Measurements from ENCODE around the gene AFAP1. TPM values are rescaled to one million over a fixed set of nuclear protein-coding genes. Genes with fewer than 3 reads are reported as not detected.
A peak's percentile ranks its signal among the peaks of the same experiment; 100 is the strongest.

AFAP1 gene
- total RNA-seq, 1 experiment from 2014 or later: 11.3 TPM

GRCh38 chr4:7831858-7832730, 107.6 kb downstream of the AFAP1 start:
- Histone ChIP-seq H3K4me3 (ENCODE audit: insufficient read depth, low read depth, low read length) (no peak overlapping the region), H3K27me3 (ENCODE audit: control insufficient read depth, insufficient read depth, low read length) (no peaks in the 10 kb centered on the region), H3K36me3 (replicated peaks; ENCODE audit: control insufficient read depth, insufficient read depth, low read length) (no peaks in the 10 kb centered on the region)
- no peak for DNase-seq

GRCh38 chr4:7831330-7831729, 108.3 kb downstream of the AFAP1 start:
- DNase-seq: no peak
- Histone ChIP-seq H3K36me3 (replicated peaks; ENCODE audit: control insufficient read depth, insufficient read depth, low read length) (no peaks in the 10 kb centered on the region), H3K4me3 (ENCODE audit: insufficient read depth, low read depth, low read length) (no peak overlapping the region), H3K27me3 (ENCODE audit: control insufficient read depth, insufficient read depth, low read length) (no peaks in the 10 kb centered on the region)

- no peaks in the 10 kb centered on the region for H3K36me3 ChIP-seq (replicated peaks; ENCODE audit: control insufficient read depth, insufficient read depth, low read length)
- H3K27me3 ChIP-seq (ENCODE audit: control insufficient read depth, insufficient read depth, low read length): no peaks in the 10 kb centered on the region
- no peak for DNase-seq
- no peak overlapping the region for H3K4me3 ChIP-seq (ENCODE audit: insufficient read depth, low read depth, low read length)
Observed at GRCh38 chr4:7830747-7831146, 108.9 kb downstream of the AFAP1 start.

- Histone ChIP-seq H3K27me3 (ENCODE audit: control insufficient read depth, insufficient read depth, low read length) (no peaks in the 10 kb centered on the region), H3K36me3 (replicated peaks; ENCODE audit: control insufficient read depth, insufficient read depth, low read length) (no peaks in the 10 kb centered on the region), H3K4me3 (ENCODE audit: insufficient read depth, low read depth, low read length) (no peak overlapping the region)
- no peak for DNase-seq
Observed at GRCh38 chr4:7829652-7830580, 109.7 kb downstream of the AFAP1 start.

GRCh38 chr4:7828793-7829301, 110.8 kb downstream of the AFAP1 start:
- no peak overlapping the region for H3K4me3 ChIP-seq (ENCODE audit: insufficient read depth, low read depth, low read length)
- H3K36me3 ChIP-seq (replicated peaks; ENCODE audit: control insufficient read depth, insufficient read depth, low read length): no peaks in the 10 kb centered on the region
- no peak for DNase-seq
- H3K27me3 ChIP-seq (ENCODE audit: control insufficient read depth, insufficient read depth, low read length): no peaks in the 10 kb centered on the region

GRCh38 chr4:7828011-7828720, 111.5 kb downstream of the AFAP1 start:
- no peaks in the 10 kb centered on the region for H3K36me3 ChIP-seq (replicated peaks; ENCODE audit: control insufficient read depth, insufficient read depth, low read length)
- no peak overlapping the region for H3K4me3 ChIP-seq (ENCODE audit: insufficient read depth, low read depth, low read length)
- H3K27me3 ChIP-seq (ENCODE audit: control insufficient read depth, insufficient read depth, low read length): no peaks in the 10 kb centered on the region

GRCh38 chr4:7827566-7827965, 112.1 kb downstream of the AFAP1 start:
- H3K4me3 ChIP-seq (ENCODE audit: insufficient read depth, low read depth, low read length): no peak overlapping the region
- no peak for DNase-seq
- H3K36me3 ChIP-seq (replicated peaks; ENCODE audit: control insufficient read depth, insufficient read depth, low read length): no peaks in the 10 kb centered on the region
- no peaks in the 10 kb centered on the region for H3K27me3 ChIP-seq (ENCODE audit: control insufficient read depth, insufficient read depth, low read length)

More at GRCh38 chr4:7828011-7828720, 111.5 kb downstream of the AFAP1 start:
- no peak for DNase-seq

- Histone ChIP-seq H3K36me3 (replicated peaks; ENCODE audit: control insufficient read depth, insufficient read depth, low read length) (no peaks in the 10 kb centered on the region), H3K27me3 (ENCODE audit: control insufficient read depth, insufficient read depth, low read length) (no peaks in the 10 kb centered on the region), H3K4me3 (ENCODE audit: insufficient read depth, low read depth, low read length) (no peak overlapping the region)
- no peak for DNase-seq
Observed at GRCh38 chr4:7826909-7827306, 112.8 kb downstream of the AFAP1 start.

GRCh38 chr4:7826176-7826908, 113.3 kb downstream of the AFAP1 start:
- Histone ChIP-seq H3K36me3 (replicated peaks; ENCODE audit: control insufficient read depth, insufficient read depth, low read length) (no peaks in the 10 kb centered on the region), H3K4me3 (ENCODE audit: insufficient read depth, low read depth, low read length) (no peak overlapping the region), H3K27me3 (ENCODE audit: control insufficient read depth, insufficient read depth, low read length) (no peaks in the 10 kb centered on the region)
- DNase-seq: peak; percentile 56

- no peak for DNase-seq
- H3K4me3 ChIP-seq (ENCODE audit: insufficient read depth, low read depth, low read length): no peak overlapping the region
- H3K36me3 ChIP-seq (replicated peaks; ENCODE audit: control insufficient read depth, insufficient read depth, low read length): no peaks in the 10 kb centered on the region
- H3K27me3 ChIP-seq (ENCODE audit: control insufficient read depth, insufficient read depth, low read length): no peaks in the 10 kb centered on the region
Observed at GRCh38 chr4:7824218-7824617, 115.4 kb downstream of the AFAP1 start.

GRCh38 chr4:7823416-7823824, 116.2 kb downstream of the AFAP1 start:
- Histone ChIP-seq H3K27me3 (ENCODE audit: control insufficient read depth, insufficient read depth, low read length) (no peaks in the 10 kb centered on the region), H3K4me3 (ENCODE audit: insufficient read depth, low read depth, low read length) (no peak overlapping the region), H3K36me3 (replicated peaks; ENCODE audit: control insufficient read depth, insufficient read depth, low read length) (0 out of 2 replicates have a peak, but pooled peaks cover 1% of the 10 kb centered on the region)
- no peak for DNase-seq

GRCh38 chr4:7822877-7823276, 116.8 kb downstream of the AFAP1 start:
- no peak for DNase-seq
- H3K4me3 ChIP-seq (ENCODE audit: insufficient read depth, low read depth, low read length): no peak overlapping the region
- H3K27me3 ChIP-seq (ENCODE audit: control insufficient read depth, insufficient read depth, low read length): no peaks in the 10 kb centered on the region
- H3K36me3 ChIP-seq (replicated peaks; ENCODE audit: control insufficient read depth, insufficient read depth, low read length): peaks cover 3% of the 10 kb centered on the region

- DNase-seq: no peak
- Histone ChIP-seq H3K36me3 (replicated peaks; ENCODE audit: control insufficient read depth, insufficient read depth, low read length) (peaks cover 3% of the 10 kb centered on the region), H3K27me3 (ENCODE audit: control insufficient read depth, insufficient read depth, low read length) (no peaks in the 10 kb centered on the region), H3K4me3 (ENCODE audit: insufficient read depth, low read depth, low read length) (no peak overlapping the region)
Observed at GRCh38 chr4:7822137-7822505, 117.5 kb downstream of the AFAP1 start.
